HepG2 (cell line): Measurements from ENCODE around the gene ALMS1. TPM values are rescaled to one million over a fixed set of nuclear protein-coding genes. Genes with fewer than 3 reads are reported as not detected.

Source experiments
- ATM ChIP-seq: fragments of 450-650 bp; IDR thresholded peaks from 2 replicates; pipeline ENCODE4 v1.7.1; 2017; ENCODE audit warnings: mild to moderate bottlenecking, borderline replicate concordance
- FOXP4 ChIP-seq: sonication (generic); formaldehyde crosslinking; IDR thresholded peaks from 2 replicates; pipeline ENCODE4 v1.4.0; 2020; ENCODE audit warnings: missing genetic modification reagents
- KAT2B ChIP-seq: fragments of 150-350 bp; IDR thresholded peaks from 2 replicates; pipeline ENCODE4 v1.6.1; 2014; ENCODE audit warnings: low read depth, low read length, borderline replicate concordance
- KDM1A ChIP-seq: IDR thresholded peaks from 2 replicates; pipeline ENCODE4 v1.6.1; 2016; ENCODE audit warnings: missing compliant biosample characterization
- KDM4B ChIP-seq: sonication (generic); formaldehyde crosslinking; IDR thresholded peaks from 2 replicates; pipeline ENCODE4 v1.4.0; 2020; ENCODE audit warnings: missing genetic modification reagents
- MYPOP ChIP-seq: sonication (generic); formaldehyde crosslinking; IDR thresholded peaks from 2 replicates; pipeline ENCODE4 v1.8.1; 2023; ENCODE audit warnings: mild to moderate bottlenecking, moderate library complexity, missing genetic modification reagents
- PRDM4 ChIP-seq: sonication (generic); formaldehyde crosslinking; IDR thresholded peaks from 2 replicates; pipeline ENCODE4 v1.9.0; 2021; ENCODE audit warnings: missing genetic modification reagents, borderline replicate concordance
- PTBP1 ChIP-seq: fragments of 200-400 bp; formaldehyde crosslinking; IDR thresholded peaks from 2 replicates; pipeline ENCODE4 v1.6.1; 2018; ENCODE audit warnings: low read length, low read depth; ENCODE audit not compliant: poor library complexity, severe bottlenecking
- SNAPC5 ChIP-seq: sonication (generic); formaldehyde crosslinking; IDR thresholded peaks from 2 replicates; pipeline ENCODE4 v1.8.1; 2023; ENCODE audit warnings: mild to moderate bottlenecking, missing genetic modification reagents, borderline replicate concordance
- TARDBP ChIP-seq: sonication (generic); formaldehyde crosslinking; IDR thresholded peaks from 2 replicates; pipeline ENCODE4 v1.8.0; 2022; ENCODE audit warnings: mild to moderate bottlenecking, missing genetic modification reagents
- TRIM22 ChIP-seq: fragments of 450-650 bp; IDR thresholded peaks from 2 replicates; pipeline ENCODE4 v1.6.1; 2017
- ZBTB49 ChIP-seq: sonication (generic); formaldehyde crosslinking; IDR thresholded peaks from 2 replicates; pipeline ENCODE4 v1.4.0; 2020; ENCODE audit warnings: missing genetic modification reagents, borderline replicate concordance
- ZNF263 ChIP-seq: sonication (generic); formaldehyde crosslinking; IDR thresholded peaks from 2 replicates; pipeline ENCODE4 v1.4.0; 2020; ENCODE audit warnings: missing genetic modification reagents
- ZNF550 ChIP-seq: sonication (generic); formaldehyde crosslinking; IDR thresholded peaks from 2 replicates; pipeline ENCODE4 v1.4.0; 2020; ENCODE audit warnings: mild to moderate bottlenecking, missing genetic modification reagents, borderline replicate concordance
- ZNF616 ChIP-seq: sonication (generic); formaldehyde crosslinking; IDR thresholded peaks from 2 replicates; pipeline ENCODE4 v1.5.0; 2020; ENCODE audit warnings: low read depth, mild to moderate bottlenecking, missing genetic modification reagents
- ZNF629 ChIP-seq: sonication (generic); formaldehyde crosslinking; conservative IDR thresholded peaks from 2 replicates; pipeline ENCODE4 v1.5.0; 2020; ENCODE audit warnings: missing genetic modification reagents
- ZNF7 ChIP-seq: IDR thresholded peaks from 2 replicates; pipeline ENCODE4 v1.6.1; 2016; ENCODE audit warnings: missing biosample characterization, missing genetic modification reagents
- ZNF737 ChIP-seq: sonication (generic); formaldehyde crosslinking; IDR thresholded peaks from 2 replicates; pipeline ENCODE4 v1.5.0; 2020; ENCODE audit warnings: missing genetic modification reagents, mild to moderate bottlenecking, borderline replicate concordance
- ZNF768 ChIP-seq: sonication (generic); formaldehyde crosslinking; IDR thresholded peaks from 2 replicates; pipeline ENCODE4 v1.4.0; 2020; ENCODE audit warnings: missing genetic modification reagents
- polyA plus RNA-seq, 8 experiments: library from polyadenylated mRNA; depleted of rRNA in 3 of 8; stranded (reverse) in 7 of 8; unstranded in 1 of 8; fragments of >200 nt; fragmentation: Illumina TruSeq in 4 of 8; extraction: Trizol in 4 of 8; gene quantifications; 2 replicates each; pipeline versions ENCODE4 v1.2.1 to v1.2.3, GENCODE V29; 2011 to 2016; ENCODE audit warnings: low read depth in 4 of 8, missing spikeins in 1 of 8, mixed read lengths in 1 of 8; ENCODE audit not compliant: insufficient read depth in 1 of 8
- total RNA-seq, 5 experiments: library from RNA; depleted of rRNA; stranded (reverse); fragments of >200 nt; fragmentation: Illumina TruSeq; extraction: Trizol; gene quantifications; 2 replicates each; pipeline ENCODE4 v1.2.3, GENCODE V29; 2016; ENCODE audit warnings: low read depth in 1 of 5

The ALMS1 gene
- total and polyA plus RNA-seq, 2 of the 13 experiments (the other 11 are each of a cell fraction or from before 2014, with no cell fraction given), result 12.9 to 21.2 TPM

- TF ChIP-seq PRDM4 (CRISPR knock-in tag) (no peak; the same call in 1 of the 2 replicates), ZNF550 (peak; percentile 82; the same call in 1 of the 2 replicates), ZNF768 (CRISPR knock-in tag) (peak; percentile 74; the same call in 1 of the 2 replicates), ZNF263 (CRISPR knock-in tag) (peak; percentile 96), ZNF737 (CRISPR knock-in tag) (no peak), ATM (no peak), ZNF616 (CRISPR knock-in tag) (peak; percentile 82; the same call in 1 of the 2 replicates), TARDBP (CRISPR knock-in tag) (peak; percentile 79; the same call in 1 of the 2 replicates), KDM4B (CRISPR knock-in tag) (peak; percentile 49; the same call in 1 of the 2 replicates), KAT2B (no peak), FOXP4 (CRISPR knock-in tag) (0 out of 2 replicates have a peak, but pooled peaks have one; percentile 11), ZBTB49 (CRISPR knock-in tag) (peak; percentile 72), PTBP1 (no peak), KDM1A (CRISPR knock-in tag) (no peak), SNAPC5 (CRISPR knock-in tag) (no peak), MYPOP (peak; percentile 33), ZNF629 (no peak), ZNF7 (CRISPR knock-in tag) (0 out of 2 replicates have a peak, but pooled peaks have one; percentile 23), TRIM22 (no peak)
Observed at GRCh38 chr2:73385504-73386341, at the start of gene ALMS1 (continued).
